GM12873 (cell line): ENCODE results near the gene RELN.

Source experiments
- TF ChIP-seq, protein P1 (sequence below): IDR thresholded peaks from 2 replicates; pipeline ENCODE4 v1.5.1; 2012; ENCODE audit warnings: low read depth, mild to moderate bottlenecking, moderate library complexity, low read length, control low read depth; ENCODE audit not compliant: insufficient read depth; ENCODE audit errors: missing control alignments

Gene RELN

DNA sequence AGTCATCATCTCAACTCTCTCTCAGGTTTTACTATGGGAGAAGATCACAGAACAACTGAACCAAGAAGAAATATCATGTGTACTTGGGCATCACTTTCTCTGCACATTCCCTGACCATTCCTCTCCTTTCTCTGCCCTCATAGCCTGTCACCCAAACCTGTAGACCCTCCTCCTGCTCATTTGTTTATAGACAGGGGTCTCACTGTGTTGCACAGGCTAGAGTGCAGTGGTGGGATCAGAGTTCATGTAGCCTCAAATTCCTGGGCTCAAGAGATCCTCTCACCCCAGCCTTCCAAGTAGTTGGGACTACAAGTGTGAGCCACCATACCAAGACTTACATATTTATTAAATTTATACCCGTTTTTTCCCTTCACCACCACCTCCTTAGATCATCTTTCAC is 282.7 kb downstream of the RELN start:
- TF ChIP-seq, protein P1, sequence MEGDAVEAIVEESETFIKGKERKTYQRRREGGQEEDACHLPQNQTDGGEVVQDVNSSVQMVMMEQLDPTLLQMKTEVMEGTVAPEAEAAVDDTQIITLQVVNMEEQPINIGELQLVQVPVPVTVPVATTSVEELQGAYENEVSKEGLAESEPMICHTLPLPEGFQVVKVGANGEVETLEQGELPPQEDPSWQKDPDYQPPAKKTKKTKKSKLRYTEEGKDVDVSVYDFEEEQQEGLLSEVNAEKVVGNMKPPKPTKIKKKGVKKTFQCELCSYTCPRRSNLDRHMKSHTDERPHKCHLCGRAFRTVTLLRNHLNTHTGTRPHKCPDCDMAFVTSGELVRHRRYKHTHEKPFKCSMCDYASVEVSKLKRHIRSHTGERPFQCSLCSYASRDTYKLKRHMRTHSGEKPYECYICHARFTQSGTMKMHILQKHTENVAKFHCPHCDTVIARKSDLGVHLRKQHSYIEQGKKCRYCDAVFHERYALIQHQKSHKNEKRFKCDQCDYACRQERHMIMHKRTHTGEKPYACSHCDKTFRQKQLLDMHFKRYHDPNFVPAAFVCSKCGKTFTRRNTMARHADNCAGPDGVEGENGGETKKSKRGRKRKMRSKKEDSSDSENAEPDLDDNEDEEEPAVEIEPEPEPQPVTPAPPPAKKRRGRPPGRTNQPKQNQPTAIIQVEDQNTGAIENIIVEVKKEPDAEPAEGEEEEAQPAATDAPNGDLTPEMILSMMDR = no peak

DNA sequence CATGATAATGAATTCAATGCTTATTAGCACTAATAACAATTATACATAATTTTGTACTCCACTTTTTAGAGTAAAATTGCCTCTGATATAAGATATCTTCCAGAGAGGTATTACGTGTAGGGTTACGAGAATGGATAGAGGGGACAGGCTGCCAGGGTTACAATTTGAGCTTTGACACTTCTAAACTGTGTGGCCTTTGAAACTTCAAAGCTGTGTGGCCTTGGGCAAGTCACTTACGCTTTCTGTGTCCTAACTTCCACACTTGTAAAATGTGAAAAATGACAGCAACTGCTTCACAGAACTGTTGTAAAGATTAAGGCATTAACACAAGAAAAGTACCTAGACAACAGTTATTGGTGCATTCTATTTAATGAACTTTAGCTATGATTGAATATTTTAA is 283.9 kb downstream of the RELN start:
- TF ChIP-seq, protein P1 = no peak

DNA sequence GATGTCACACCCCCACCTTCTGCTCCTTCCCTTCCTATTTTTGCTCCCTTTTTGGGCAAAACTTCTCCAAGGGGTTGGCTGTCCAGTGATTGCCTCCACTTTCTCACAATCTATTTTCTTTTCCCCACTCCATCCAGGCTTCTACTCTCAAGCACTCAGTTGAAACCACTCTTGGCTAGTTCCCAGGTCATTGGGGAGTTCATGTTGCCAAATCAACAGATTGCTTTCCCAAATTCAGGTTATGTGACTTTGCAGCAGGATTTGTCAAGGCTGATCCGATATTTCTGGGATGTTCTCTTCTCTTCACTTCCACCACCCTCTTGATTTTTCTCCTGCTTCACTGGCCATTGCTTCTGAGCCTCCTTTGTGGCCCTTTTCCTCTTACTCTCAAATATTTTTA is 284.8 kb downstream of the RELN start:
- TF ChIP-seq, protein P1 = no peak

DNA sequence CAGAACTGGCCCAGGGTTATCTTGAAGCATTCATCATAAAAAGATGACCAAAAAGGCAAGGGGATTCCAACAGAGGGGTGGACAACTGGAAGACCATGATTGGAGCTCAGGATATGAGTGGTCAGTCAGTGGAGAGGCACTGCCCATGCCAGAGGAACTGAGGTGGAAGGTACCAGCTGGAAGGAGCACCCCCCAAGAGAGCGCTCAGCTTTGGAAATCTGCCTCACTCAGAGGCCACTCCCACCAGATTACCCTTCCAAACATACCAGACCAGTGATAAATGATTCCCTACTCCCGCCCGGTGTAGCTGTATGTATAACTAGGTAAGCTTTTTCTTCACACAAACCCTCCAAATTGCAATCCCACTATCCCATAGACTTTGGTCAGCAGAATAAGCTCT is 286.5 kb downstream of the RELN start:
- TF ChIP-seq, protein P1 = no peak

DNA sequence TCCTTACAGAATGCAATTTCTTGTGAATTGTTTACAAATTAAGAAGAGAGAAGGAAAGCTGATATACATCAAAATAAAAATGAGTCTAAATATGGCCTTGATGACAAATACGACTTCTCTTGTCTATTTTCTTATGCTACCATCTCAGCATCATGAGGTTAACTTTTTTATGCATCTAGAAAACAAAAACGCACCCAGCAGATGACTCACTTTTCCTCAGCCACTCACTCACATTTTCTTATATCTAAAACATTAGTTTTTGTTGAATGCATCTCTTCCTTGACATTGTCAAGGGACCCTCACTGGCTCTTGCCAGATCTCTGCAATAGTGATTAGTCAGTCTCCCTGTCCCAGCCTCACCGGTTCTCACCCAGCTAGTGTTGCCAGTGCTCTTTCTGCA is 287.0 kb downstream of the RELN start:
- TF ChIP-seq, protein P1 = no peak

DNA sequence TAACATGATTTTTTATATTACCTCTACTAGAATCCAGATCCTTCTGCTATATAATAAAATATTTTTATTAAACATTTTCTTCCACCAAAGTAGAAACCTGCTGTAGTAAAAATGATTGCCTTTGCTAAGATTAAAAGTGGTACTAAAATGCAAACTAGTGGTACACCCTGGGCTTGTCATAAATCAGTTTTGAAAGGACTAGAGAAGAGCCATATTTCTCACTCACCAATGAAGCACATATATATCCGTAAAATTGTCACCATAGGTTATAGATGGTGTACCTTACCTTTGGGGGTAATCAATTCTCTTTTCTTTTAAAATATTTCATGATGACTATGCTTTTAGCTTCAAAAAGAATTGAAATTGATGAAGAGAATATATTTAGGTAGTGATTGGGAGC is 290.4 kb downstream of the RELN start:
- TF ChIP-seq, protein P1 = no peak

DNA sequence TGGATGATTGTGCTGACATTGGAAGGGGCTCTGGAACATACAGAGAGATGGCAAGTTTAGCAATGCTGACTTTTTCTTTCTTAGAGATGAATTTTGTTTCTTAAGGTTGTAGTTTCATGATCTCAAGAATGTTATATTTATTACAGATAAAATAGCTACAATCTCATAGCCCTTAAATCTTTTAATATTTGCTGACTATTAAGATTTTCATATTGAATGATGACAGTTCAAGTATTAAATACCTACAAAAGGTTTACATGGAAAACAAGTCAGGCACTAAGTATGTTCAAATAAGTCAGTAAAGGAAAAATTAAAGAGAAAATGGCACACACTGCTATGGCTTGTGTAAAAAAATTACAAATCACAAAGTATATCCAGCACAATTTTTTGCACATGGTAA is 291.4 kb downstream of the RELN start:
- TF ChIP-seq, protein P1 = no peak
